SU-DHL-6 (cell line): ENCODE measurements around the gene CHSY3.

Experiments
- H2AFZ ChIP-seq: fragments of 200-600 bp; sonication (generic); 2 replicates; pipeline ENCODE4 v1.6.1; 2014; ENCODE audit warnings: low read depth, mild to moderate bottlenecking, moderate library complexity, mixed read lengths, antibody characterized with exemption, low read length; ENCODE audit not compliant: severe bottlenecking
- H3F3A ChIP-seq: fragments of 200-600 bp; shearing (Covaris generic); 2 replicates; pipeline ENCODE4 v1.6.0; 2016; ENCODE audit warnings: antibody characterized with exemption, mild to moderate bottlenecking; ENCODE audit not compliant: insufficient read depth
- H3K27ac ChIP-seq: fragments of 200-600 bp; sonication (generic); 2 replicates; pipeline ENCODE4 v1.5.1; 2016; ENCODE audit warnings: low read depth, mild to moderate bottlenecking, low read length, moderate library complexity, mixed read lengths
- H3K27me3 ChIP-seq: fragments of 200-600 bp; sonication (generic), shearing (Covaris generic); 2 replicates; pipeline ENCODE4 v1.6.0; 2014; ENCODE audit warnings: mild to moderate bottlenecking, low read length
- H3K36me3 ChIP-seq: fragments of 200-600 bp; sonication (generic); 2 replicates; pipeline ENCODE4 v1.6.1; 2014; ENCODE audit warnings: mild to moderate bottlenecking, low read length, mixed read lengths
- H3K4me2 ChIP-seq: fragments of 300-600, 200-600 bp; shearing (Covaris generic), sonication (generic); 2 replicates; pipeline ENCODE4 v1.6.0; 2014; ENCODE audit warnings: low read length, low read depth, mild to moderate bottlenecking; ENCODE audit not compliant: poor library complexity, severe bottlenecking
- H3K4me3 ChIP-seq: fragments of 200-600 bp; sonication (generic); 2 replicates; pipeline ENCODE4 v1.5.1; 2014; ENCODE audit warnings: antibody characterized with exemption, low read length, mild to moderate bottlenecking, mixed read lengths; ENCODE audit not compliant: insufficient read depth, poor library complexity, severe bottlenecking
- H3K79me2 ChIP-seq: fragments of 200-600 bp; sonication (generic); 2 replicates; pipeline ENCODE4 v1.6.1; 2014; ENCODE audit warnings: mild to moderate bottlenecking, low read length, moderate library complexity; ENCODE audit not compliant: insufficient read depth
- H3K9ac ChIP-seq: fragments of 200-600 bp; sonication (generic); 2 replicates; pipeline ENCODE4 v1.7.0; 2014; ENCODE audit warnings: mild to moderate bottlenecking, low read length
- H3K9me2 ChIP-seq: fragments of 200-600 bp; sonication (generic); replicated peaks from 2 replicates; pipeline ENCODE4 v1.6.1; 2014; ENCODE audit warnings: low read length; ENCODE audit not compliant: insufficient read depth
- H3K9me3 ChIP-seq: fragments of 200-600 bp; sonication (generic); 2 replicates; pipeline ENCODE4 v1.6.1; 2014; ENCODE audit warnings: low read length, mixed read lengths; ENCODE audit not compliant: insufficient read depth
- H4K20me1 ChIP-seq: fragments of 200-600 bp; sonication (generic); 2 replicates; pipeline ENCODE4 v1.6.1; 2014; ENCODE audit warnings: low read depth, mild to moderate bottlenecking, antibody characterized with exemption, low read length, moderate library complexity, mixed read lengths
- EZH2phosphoT487 ChIP-seq: fragments of 200-600 bp; sonication (generic), shearing (Covaris generic); conservative IDR thresholded peaks from 2 replicates; pipeline ENCODE4 v1.6.1; 2018; ENCODE audit warnings: mild to moderate bottlenecking, antibody characterized with exemption, low read length, moderate library complexity, mixed read lengths
- TF ChIP-seq, protein P1 (sequence below): fragments of 200-600 bp; sonication (generic); IDR thresholded peaks from one replicate; pipeline ENCODE4 v1.5.1; 2017; ENCODE audit warnings: antibody characterized with exemption, mild to moderate bottlenecking, low read length, moderate library complexity; ENCODE audit not compliant: insufficient read depth, poor library complexity, severe bottlenecking

Gene CHSY3

DNA sequence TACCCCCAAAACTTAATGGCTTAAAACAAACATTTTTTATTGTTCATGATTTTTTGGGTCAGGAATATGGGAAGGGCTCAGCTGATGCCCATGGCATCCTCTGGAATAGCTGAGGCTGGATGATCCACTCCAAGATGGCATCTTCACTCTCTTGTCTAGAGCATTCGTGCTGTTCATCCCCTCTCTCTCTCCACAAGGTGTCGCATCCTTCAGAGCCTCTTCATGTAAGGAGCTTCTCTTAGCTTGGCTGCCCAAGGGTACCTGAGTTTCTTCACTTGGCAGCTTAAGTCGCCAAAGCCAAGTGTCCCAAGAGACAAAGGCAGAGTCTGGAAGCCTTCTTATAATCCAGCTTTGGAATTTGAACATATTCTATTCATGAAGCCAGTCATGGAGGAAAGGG is 294.7 kb downstream of the CHSY3 start:
- no peaks in the 10 kb centered on the region; the same call in 1 of the 2 replicates for H3K36me3 ChIP-seq
- no peaks in the 10 kb centered on the region for H3K27me3 ChIP-seq
- H3K27ac ChIP-seq = no peak overlapping the region
- TF ChIP-seq, protein P1, sequence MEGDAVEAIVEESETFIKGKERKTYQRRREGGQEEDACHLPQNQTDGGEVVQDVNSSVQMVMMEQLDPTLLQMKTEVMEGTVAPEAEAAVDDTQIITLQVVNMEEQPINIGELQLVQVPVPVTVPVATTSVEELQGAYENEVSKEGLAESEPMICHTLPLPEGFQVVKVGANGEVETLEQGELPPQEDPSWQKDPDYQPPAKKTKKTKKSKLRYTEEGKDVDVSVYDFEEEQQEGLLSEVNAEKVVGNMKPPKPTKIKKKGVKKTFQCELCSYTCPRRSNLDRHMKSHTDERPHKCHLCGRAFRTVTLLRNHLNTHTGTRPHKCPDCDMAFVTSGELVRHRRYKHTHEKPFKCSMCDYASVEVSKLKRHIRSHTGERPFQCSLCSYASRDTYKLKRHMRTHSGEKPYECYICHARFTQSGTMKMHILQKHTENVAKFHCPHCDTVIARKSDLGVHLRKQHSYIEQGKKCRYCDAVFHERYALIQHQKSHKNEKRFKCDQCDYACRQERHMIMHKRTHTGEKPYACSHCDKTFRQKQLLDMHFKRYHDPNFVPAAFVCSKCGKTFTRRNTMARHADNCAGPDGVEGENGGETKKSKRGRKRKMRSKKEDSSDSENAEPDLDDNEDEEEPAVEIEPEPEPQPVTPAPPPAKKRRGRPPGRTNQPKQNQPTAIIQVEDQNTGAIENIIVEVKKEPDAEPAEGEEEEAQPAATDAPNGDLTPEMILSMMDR = no peak
- no peak for TF ChIP-seq EZH2phosphoT487
- no peaks in the 10 kb centered on the region for H3K9me2 ChIP-seq
- H3K4me3 ChIP-seq = no peak overlapping the region
- no peaks in the 10 kb centered on the region for H3K9me3 ChIP-seq
- H2AFZ ChIP-seq = no peak overlapping the region
- no peaks in the 10 kb centered on the region for H3F3A ChIP-seq
- H3K79me2 ChIP-seq = no peaks in the 10 kb centered on the region
- no peak overlapping the region for H3K9ac ChIP-seq
- H4K20me1 ChIP-seq = no peaks in the 10 kb centered on the region
- H3K4me2 ChIP-seq = no peak overlapping the region

DNA sequence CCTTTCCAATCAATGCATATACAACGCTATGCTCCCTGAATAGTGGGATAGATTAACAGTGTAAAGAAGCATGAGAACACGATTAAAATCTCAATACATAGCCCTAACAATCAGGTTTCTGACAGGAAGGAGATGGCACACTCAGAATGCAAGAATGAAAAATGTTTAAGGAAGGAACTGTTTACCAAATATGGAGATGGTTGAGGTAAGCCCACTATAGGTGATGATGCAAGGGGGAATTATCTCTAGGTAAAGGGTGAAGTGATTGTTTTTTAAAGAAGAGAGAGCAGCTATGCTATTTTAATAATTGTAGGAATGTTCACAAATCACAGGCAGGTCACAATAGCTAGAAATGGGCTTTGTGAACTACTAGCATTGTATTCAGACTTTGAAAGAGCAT is 302.4 kb downstream of the CHSY3 start:
- TF ChIP-seq EZH2phosphoT487 = no peak
- TF ChIP-seq, protein P1 = no peak
- no peak overlapping the region for H3K27ac ChIP-seq
- H3K4me3 ChIP-seq = no peak overlapping the region
- no peaks in the 10 kb centered on the region for H3K9me2 ChIP-seq
- no peak overlapping the region for H2AFZ ChIP-seq
- H3K36me3 ChIP-seq = no peaks in the 10 kb centered on the region
- no peaks in the 10 kb centered on the region for H3K9me3 ChIP-seq
- H4K20me1 ChIP-seq = no peaks in the 10 kb centered on the region
- H3K4me2 ChIP-seq = no peak overlapping the region
- no peaks in the 10 kb centered on the region for H3K79me2 ChIP-seq
- H3K9ac ChIP-seq = no peak overlapping the region
- no peaks in the 10 kb centered on the region for H3K27me3 ChIP-seq
- H3F3A ChIP-seq = no peaks in the 10 kb centered on the region

DNA sequence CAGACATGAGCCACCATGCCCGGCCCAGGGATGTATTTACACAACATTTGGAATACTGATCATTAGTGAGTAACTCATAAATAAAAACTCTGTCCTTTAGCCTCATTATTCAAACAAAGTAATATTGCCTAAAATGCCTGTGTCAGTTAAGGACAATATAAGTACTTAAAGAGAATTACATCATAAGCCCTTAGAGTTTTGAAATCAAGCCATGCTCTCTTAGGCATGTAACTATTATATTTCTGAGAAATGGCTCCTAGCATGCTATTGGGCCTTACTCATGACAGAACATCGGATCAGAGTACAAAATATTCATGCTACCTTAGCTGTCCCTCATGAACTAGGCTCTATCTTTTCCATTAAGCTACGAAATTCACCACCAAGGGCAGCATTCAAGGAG is 309.3 kb downstream of the CHSY3 start:
- no peaks in the 10 kb centered on the region for H3K36me3 ChIP-seq
- TF ChIP-seq, protein P1 = no peak
- TF ChIP-seq EZH2phosphoT487 = no peak
- no peak overlapping the region for H3K27ac ChIP-seq
- no peaks in the 10 kb centered on the region for H4K20me1 ChIP-seq
- H3F3A ChIP-seq = no peaks in the 10 kb centered on the region
- no peaks in the 10 kb centered on the region for H3K9me2 ChIP-seq
- H3K4me3 ChIP-seq = no peak overlapping the region
- H3K4me2 ChIP-seq = no peak overlapping the region
- no peaks in the 10 kb centered on the region for H3K9me3 ChIP-seq
- H2AFZ ChIP-seq = no peak overlapping the region
- H3K79me2 ChIP-seq = no peaks in the 10 kb centered on the region
- H3K9ac ChIP-seq = no peak overlapping the region
- H3K27me3 ChIP-seq = no peaks in the 10 kb centered on the region
